Right hindlimb (tissue), 1 donor: ENCODE data around the gene MEF2C.
"Not testable (repeated sequence)": the region's sequence is repeated elsewhere in the genome, so short reads cannot be mapped to it uniquely, and the experiment has no call there.

Experiments
- DNase-seq: peaks from one replicate; pipeline ENCODE4 v3.0.0-alpha.2; 2018

MEF2C gene

DNA sequence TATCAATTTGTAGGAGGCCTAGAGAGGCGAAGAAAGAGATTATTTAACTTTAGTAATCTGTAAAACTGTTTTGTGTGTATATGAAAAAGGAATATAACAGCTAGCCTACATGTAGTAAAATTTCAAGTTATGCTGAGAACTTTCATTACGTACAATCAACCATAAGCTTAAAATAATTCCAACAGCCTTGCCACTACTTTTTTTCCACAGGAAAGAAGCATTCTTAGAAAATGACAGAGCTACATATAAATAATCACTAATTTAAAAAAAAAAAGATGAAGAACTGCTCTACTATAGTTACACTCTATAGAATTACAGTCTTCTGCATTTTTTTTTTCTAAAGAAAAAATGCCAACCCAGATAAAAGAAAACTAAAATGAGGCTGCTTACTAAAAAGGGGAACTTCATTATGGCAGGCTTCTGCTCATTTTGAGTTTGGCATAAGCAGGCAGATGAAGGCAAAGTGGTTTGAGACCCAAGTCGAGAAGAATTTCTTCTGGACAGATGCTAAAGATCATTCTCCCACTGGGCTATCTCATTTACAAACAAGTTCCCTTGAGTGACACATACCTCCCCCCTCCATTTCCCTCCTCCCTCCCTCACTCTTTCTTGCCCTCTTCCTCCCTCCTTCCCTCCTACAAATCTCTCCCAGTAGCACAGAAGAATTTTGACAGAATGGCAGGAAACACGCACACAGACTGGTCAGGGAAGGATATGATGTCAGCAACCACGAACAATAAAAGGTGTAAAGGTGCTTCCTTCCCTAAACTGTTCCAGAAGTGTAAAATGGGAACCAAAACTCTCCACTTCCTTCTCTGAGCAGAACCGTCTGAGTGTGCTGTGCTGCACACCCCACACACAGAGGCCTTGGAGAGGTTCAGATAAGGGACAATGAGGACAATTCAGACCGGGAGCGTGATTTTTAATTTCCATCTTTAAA lies 56.1 kb downstream of the MEF2C start:
- DNase-seq = peak; percentile 51

DNA sequence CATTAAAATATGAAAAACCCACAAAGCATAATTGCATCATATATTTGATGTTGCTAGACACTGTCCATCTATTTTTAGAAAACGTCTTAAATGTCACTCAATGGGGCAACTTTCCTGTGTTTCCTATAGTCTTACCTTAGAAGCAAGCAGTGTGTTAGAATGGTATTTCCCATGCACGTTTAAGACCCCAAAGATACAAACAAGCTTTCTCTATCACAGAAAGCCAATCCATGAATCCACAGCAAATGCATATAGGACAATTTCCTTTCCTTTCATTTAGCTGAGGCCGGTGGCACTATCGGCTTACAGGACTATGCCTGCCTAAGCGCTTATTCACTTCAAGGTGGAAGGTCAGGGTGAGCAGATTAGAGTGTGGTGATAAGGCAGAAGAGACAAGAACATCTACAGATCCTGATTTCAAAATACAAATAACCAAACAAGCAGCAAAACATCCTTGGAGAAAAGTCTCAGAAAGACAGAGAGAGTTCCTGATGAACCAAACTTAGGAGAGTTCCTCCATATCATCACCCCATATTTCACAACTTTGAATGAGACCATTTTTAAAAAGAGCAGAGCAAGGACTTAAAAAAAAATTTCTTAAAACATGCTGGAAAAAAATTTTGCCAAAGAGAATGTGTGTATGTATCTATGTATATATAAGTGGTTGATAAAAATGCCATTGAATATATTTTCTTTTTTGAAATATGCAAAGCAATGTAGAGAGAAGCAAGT lies 57.2 kb downstream of the MEF2C start:
- DNase-seq = no peak

DNA sequence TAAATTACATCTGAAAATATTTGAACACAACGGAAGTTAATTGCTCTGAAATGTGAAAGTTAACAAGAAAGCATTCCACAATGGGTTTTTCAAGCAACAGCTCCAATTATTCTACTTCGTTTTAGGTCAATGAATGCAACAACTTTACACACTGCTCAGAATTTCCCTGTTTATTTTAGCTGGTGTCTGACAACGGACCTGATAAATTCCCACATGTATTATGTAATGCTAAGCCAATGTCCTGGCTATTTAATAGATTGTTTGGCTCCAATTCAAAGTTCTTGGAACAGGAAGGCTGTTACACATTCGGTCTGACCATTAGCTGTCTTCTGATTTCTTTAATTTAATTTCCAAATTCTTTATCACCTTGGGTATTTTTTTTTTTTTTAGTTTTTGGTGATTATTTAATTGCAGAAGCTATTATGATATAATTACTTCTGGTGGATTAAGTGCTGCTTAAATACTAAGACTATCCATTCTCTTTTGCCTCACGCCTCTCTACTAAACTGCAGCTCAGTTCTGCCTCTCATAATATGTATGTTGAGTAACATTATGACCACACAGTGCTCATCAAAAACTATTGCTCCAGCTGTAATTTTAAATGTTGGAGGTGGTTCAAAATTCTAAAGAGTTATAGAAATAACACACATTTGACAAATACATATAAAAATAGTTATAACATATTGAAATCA lies 57.9 kb downstream of the MEF2C start:
- DNase-seq = no peak

DNA sequence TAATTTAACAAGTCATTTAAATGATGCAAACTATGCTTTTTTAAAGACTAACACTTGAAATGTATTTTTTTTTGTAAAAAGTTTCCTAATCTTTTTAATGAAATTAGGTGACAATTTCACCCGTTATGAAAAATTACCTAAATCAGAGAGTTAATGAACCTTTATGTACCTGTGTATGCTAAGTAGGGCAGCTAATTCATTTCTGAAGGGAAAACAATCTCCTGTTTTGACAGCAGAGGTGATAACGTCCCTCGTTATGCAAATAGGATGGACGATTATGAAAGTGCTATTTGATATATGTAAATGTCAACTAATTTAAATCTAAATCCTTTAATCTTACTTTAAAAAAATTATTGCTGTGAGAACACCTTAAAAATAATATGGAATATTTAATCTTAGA lies 58.8 kb downstream of the MEF2C start:
- no peak for DNase-seq

DNA sequence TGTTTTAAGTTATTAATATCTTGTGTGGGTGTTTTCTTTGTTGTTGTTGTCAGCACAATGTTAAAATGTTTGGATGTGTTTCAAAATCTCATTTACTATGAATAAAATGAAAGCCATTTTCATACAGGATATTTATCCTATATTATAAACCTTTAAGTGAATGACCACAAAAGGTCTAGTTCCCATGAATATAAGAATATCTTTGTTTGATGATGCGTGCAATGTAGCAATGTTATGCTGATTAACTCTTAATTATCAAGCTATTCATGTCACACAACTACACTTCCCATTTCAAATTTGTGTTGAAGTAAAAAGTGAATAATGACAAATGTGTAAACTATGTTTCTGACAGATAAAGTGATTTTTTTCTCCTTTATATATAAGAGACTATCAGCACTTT lies 59.8 kb downstream of the MEF2C start:
- DNase-seq = no peak

DNA sequence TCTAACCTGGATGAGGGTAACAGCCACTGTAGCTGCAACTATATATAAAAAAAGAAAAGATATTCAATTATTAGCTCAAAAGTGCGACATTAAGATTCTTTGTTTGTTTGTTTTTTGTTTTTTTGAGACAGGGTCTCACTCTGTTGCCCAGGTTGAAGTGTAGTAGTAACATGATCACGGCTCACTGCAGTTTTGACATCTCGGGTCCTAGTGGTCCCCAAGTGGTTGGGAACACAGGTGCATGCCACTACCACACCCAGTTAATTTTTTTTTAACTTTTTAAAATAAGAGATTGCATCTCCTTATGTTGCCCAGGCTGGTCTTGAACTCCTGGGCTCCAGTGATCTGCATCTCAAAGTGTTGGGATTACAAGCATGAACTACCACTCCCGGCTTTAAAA lies 61.8 kb downstream of the MEF2C start:
- no peak for DNase-seq

DNA sequence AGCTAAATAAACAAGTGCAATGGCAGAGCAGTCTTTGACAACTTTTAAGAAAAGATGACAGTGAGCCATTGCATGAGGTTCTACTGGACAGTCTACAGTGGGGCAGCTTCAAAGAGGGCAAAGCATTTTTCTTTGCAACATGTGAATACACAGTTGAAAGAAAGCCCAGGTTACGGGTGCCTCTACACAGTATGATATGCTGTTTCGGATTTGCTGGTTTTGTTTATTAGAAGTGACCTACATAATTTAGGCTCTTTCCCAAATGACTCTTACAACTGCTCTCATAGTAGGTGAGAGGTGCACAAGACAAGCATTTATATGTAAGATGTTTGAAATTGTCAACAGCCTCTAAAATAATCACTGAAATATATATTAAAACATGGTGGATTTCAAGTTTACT lies 62.4 kb downstream of the MEF2C start:
- DNase-seq = no peak

DNA sequence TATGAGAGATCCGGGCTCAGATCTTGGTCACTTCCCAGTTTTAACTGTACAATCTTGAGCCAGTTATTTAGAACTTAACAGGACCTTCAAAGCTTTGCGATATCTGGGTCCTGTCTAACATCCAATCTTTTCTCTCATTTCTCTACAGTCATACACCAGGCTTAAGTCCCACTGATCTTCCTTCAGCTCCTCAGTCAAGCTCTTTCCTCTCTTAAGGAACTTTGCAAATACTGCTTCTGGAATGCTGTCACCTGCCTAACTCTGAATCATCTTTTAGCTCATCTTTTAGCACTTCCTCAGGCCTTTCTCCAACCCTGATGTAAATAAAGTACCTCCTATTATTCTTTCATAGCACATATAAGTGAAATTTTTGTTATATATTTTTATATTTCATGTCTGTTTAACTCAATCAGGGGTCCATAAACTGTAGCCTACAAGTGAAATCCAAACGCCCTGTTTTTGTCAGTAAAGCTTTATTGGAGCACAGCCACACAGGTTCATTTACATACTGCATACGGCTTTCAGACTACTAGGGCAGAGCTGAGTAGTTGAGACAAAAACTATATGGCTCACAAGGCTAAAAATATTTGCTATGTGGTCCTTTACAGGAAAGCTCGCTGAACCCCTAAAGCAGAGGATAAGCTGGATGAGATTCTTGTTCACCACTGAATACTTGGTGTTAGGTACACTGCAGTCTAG lies 63.5 kb downstream of the MEF2C start:
- DNase-seq = no peak

DNA sequence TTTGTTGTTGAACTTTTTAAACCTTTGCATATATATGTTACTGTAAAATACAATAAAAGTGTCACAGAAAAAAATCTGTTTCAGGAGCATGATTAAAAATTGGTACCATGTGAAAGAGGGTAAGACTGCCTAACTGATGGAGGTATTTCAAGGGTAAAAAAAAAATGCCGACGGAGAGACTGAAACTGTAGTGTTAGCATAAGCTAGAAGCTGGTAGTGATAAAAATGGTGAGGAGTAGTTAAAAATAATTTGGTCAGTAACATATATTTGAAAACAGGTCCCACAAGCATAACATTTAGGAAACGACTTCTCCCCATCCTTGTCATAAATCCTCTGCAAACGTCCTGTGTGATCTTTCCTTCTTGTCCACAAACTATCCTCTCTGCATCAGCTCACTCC lies 64.7 kb downstream of the MEF2C start:
- no peak for DNase-seq

DNA sequence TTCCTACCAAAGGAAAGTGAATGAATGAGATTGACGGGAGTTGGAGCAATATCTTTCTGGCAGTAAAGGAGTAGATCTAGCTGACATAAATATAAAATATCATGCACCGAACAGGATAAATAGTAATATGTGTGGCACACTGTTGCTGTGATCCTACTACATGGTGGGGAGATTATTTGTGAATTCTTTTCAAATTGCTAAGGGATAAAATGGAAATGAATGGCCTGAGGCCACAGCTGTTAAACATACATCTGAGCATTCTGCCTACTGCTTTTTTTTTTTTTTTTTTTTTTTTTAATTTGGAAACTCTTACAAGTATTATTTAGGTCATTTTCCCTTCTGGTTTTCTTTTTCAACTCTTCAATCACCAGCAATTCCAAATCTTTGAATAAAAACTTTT lies 66.8 kb downstream of the MEF2C start:
- no peak for DNase-seq

DNA sequence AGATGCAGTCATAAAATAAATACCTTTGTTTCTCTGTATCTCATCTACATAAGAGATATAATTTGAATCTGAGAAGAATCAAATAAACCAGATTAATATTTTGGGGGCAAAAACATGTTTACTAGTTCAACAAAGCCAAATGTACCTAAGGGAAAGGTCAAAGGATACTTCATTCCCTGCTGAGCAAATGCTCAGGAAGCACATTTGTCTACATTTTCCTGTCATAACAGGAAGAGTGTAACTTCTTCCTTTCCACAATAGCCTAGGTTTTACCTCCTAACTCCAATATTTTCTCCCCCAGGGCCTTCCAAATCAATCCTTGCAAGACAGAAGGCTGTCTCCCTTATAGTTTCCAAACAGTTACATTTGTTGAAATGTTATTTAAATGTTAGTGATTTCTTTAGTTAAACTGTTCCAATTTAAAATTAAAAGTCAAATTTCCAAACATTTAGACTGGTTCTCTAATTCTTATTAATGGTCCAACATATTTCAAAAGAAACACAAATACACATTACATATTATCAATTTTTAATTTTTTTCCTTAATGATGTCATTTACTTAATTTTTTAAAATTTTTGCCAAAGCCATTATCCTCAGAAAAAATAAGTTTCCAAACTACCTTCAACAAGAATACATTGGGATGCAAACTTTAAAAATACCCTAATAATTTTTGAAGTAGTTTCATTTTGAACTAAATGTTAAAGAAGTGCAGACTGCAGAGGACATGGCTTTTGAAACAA lies 67.8 kb downstream of the MEF2C start:
- DNase-seq = no peak

DNA sequence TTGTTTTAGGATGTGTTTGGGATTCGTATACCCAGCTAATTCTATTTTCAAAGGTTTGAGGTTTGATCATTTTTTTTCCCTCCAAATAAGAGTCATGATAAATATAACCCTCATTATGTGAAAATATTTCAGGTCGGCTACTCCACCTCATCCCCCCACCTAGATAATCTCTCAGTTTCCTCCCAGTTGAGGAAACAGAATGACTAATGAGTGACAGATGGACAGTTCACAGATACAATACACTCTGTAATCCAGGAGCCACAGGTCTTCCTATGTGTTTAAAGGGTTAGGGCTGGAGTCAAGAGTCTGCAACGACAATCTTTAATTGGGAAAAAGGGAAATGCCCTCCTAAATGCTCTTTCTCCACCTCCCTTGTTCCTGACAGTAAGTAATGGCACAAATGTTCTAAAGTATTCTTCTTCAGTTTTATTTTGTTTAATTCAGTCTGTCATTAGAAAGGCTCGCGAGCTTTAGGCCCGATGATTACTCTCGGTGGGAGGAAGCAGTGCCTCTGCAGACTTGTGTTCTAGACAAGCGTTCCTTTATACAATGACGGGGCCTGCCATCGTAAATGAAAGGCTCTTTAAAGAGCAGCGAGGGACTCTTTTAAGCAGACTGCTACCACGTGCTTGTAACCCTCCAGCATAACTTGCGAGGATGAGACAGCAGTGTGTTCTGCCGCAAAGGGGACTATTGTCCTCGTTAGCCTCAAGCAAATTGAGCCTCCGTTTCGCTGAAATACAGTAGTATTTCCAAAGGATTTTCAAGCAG lies 69.0 kb downstream of the MEF2C start:
- no peak for DNase-seq

DNA sequence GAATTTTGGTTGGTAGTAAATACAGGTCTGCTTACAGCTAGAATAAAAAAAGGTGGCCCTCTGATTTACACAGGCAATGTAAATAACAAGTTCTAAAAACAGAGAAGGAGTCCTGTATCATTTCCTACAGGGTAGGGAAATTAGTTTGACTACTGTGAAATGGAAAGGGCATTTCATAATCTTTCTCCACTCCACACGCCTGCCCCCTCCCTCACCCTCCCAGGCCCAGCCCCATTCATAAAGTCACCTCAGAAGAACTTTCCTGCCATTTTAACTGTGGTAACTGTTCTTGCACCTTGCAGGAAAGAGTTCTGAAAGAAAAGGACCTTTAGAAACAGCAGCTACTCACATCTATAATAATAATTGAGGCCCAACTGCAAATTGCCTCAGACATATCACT lies 69.7 kb downstream of the MEF2C start:
- DNase-seq = no peak

DNA sequence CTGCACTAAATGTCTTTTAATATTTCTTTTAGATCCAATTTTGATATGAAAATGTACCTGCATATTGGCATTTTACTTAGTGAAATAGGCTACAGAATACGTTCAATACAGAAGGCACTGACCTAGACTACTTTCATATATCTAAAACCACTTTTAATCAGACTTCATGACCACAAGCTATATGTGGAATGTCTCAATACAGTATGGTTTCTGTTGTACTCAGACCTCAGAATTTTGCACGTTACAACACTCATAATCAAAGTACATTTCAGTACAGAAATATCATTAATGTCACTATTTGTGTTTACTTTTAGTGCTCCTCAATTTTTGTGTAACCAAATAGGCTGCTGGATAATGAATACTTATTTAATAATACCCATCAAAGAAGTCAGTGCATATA lies 74.8 kb downstream of the MEF2C start:
- DNase-seq = no peak

DNA sequence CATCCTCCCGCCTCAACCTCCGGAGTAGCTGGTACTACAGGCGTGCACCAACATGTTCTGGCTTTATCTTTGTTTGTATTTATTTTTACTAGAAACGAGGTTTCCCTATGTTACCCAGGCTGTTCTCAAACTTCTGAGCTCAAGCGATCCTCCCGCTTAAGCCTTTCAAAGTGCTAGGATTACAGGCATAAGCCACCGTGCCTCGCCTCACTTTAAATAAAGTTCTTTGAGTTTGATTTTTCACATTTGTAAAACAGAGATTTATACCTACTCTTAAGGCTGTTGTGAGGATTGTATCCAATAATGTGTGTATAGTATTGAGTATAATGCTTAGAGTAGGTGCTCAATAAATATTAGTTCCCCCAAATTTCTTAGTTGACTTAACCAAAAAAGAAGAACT lies 75.7 kb downstream of the MEF2C start:
- no peak for DNase-seq

DNA sequence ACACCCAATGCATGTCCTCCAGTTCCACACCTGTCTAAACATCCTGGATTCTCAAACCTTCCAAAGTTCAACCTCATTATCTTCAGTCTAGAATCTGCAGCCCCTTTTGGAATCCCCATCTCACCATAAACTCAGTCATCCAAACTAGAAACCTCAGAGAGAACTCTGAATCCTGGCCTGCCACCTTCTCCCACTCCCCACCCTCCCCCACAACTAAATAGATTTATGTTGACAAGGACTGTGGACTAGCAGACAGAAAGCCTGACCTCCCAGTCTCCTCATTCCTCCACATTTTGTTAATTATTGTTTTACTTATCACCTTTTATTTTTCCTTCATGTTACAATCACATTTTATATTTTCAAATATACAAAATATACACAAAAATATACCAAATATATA lies 76.6 kb downstream of the MEF2C start:
- DNase-seq = no peak

DNA sequence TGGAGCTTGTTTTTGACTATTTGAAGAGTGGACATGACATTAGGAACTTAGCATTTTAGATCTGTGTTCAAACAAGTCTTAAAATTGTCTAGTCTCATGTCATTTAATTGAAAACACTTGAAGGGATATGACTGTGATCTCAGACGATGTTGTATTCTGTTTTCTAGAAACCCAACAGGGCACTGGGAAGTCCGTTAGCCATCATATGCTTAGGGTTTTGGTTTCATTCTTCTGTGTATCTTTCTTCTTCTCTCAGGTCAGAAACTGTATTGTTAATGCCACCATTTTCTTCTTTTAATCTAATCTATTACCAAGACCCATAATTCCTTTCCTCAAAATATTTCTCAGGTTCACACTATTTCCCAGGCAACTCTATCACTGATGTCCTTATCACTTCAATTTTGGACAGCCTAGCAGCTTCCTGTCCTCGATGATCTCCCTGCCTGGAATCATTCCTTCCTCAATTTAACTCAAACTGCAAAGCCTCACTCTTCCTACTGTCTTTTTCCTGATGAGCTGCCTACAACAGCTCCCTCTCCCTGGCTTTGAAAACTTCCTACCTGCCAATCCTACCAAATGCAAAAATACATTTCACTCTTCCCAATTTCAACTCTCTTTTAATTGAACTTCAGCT lies 77.7 kb downstream of the MEF2C start:
- DNase-seq = no peak

DNA sequence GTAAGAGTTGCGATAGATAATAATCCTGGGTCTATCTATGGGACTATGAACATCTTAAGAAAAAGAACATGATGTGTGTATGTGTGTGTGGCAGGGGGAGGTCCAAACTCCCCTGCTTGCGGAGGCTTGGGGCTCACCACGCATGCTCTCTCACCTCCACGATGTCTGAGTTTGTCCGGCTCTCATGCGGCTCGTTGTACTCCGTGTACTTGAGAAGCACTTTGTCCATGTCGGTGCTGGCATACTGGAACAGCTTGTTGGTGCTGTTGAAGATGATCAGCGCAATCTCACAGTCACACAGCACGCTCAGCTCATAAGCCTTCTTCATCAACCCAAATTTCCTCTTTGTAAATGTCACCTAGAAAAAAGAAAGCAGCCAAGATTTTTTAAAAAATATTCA lies 78.5 kb downstream of the MEF2C start:
- DNase-seq = no peak

DNA sequence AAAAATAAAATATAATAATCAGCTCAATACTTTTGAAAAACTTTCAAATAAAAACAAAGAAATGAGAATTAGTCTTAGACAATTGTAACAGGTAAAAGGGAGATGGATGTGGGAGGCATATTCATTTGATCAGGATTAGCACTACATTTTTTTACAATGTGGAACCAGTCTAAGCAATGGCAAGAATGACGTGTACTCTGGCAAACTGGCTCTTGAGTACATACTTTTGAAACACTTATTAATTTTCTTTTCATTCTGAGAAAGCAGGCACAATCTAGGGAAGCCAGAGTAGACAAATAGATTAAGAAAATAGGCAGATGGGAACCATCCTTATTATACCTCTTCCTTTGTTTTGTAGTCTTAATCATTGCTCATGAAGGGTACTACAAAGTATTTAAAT lies 79.7 kb downstream of the MEF2C start:
- no peak for DNase-seq

DNA sequence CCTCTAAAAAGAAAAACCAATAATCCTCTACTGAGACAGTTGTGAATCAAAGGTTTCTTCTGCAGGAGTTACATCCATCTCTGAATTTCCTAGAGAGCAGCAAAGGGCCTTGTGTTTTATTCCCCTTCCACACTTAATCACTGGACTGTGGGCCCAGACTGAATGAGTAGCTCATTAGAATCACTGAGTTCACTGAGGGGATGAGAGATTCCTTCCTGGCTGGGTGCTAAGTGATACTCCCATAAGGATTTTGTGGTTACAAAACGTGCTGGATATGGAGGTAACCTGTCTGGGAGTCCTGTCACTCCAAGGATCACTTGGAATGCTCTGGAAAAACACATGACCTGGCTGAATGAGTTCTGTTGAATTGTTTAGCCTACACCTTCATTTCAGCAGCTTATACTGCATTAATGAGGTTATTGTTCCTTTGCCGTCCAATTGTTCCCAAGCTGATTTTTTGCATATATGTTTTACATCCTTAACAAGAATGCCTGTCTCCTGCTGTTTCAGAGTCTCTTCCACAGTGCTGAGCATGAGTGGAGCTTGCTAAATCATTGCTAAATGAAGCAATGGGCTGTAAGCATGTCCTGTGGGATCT lies 82.9 kb downstream of the MEF2C start:
- DNase-seq = no peak

DNA sequence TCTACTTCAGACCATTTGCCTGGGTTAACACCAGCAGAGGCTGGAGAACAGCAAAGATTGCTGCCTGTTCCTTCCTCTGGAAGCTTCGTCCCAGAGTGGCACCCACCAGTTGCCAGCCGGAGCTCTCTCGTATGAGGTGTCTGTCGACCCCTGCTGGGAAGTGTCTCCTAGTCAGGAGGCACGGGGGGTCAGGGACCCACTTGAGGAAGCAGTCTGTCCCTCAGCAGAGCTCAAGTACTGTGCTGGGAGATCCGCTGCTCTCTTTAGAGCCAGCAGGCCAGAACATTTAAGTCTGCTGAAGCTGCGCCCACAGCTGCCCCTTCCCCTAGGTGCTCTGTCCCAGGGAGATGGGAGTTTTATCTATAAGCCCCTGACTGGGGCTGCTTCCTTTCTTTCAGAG lies 84.1 kb downstream of the MEF2C start:
- not testable (repeated sequence) for DNase-seq
